Stimulated activated CD4-positive, alpha-beta T cell treated with anti-CD3 and anti-CD28 coated beads, Interleukin-2, amount 100 ng/mL, for 4 hours (primary cell): ENCODE data around the gene SHC4.
"Not testable (repeated sequence)": the region's sequence is repeated elsewhere in the genome, so short reads cannot be mapped to it uniquely, and the experiment has no call there.

ENCODE experiments used
- DNase-seq: peaks from one replicate; pipeline ENCODE4 v3.0.0-alpha.2; 2020; ENCODE audit warnings: low read depth

SHC4 gene

DNA sequence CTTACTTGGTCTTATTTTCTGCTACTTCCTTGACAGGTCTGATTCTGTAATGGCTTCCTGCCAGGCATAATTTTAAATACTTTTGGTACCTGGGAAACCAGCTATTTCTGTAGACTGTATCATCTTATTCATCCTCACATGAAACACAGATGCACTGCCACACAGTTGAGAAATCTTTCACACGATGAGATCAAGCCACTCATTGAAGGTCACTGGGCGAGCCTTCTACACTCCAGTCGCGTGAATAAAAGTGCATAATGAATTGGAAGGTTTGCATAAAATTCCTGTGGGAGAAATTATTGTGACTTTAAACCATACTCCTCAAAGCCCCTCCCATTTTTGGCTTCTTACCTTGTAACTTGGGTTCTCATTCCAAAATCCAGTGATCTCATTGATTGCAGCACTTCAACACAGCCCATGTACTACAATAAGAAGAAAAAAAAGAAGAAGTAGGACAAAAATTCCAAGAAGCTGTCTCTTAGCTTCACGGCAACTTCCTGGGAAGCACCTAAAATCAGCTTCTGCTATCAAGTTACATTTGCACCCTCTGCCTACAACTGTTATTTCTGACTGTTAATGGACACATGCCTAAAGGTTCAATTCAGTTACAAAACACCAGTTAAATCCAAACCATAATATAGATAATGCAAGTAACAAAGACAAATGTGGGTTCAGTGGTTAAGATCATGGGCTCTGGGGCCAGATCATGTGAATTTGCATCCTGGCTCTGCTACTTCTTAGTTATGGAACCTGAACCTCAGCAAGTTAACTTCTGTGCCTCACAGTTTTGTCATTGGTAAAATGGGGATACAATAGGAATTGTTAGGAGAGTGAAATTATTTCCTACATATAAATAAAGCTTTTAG lies 39.0 kb downstream of the SHC4 start:
- DNase-seq = no peak

DNA sequence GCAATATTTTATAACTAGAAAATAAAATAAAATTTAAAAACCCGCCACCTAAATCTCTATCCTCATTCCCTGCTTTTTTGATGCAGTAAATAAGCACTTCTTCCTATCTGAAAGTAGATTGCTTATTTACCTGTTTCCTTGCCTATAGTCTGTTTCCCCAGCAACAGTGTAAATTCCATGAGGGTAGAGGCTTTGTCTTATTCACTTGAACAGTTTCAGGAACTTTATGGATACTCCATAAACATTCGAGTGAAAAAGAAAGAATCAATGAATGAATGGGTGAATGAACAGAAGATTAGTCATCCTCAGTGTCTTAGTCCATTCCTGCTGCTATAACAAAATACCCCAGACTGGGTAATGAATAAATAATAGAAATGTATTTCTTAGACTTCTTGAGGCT lies 41.7 kb downstream of the SHC4 start:
- DNase-seq = no peak

DNA sequence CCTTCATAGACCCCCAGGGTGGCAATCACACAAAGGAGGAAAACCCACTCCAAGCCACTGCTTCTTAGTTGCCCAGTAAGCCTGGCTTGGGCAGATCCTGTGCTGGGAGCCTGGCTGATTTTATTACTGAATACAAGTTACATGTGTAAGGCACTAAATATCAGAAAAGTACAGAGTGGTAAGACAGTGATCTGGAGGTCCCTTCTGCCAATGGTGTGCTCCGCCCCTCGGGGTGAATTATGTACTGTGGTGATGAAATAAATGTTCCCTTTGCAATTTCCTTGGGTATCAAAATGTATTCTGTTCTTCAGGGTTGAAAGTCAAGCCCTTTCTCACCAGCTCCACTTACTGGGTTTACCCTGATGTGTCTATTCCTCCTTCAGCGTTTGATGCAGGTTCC lies 47.0 kb downstream of the SHC4 start:
- DNase-seq = no peak

DNA sequence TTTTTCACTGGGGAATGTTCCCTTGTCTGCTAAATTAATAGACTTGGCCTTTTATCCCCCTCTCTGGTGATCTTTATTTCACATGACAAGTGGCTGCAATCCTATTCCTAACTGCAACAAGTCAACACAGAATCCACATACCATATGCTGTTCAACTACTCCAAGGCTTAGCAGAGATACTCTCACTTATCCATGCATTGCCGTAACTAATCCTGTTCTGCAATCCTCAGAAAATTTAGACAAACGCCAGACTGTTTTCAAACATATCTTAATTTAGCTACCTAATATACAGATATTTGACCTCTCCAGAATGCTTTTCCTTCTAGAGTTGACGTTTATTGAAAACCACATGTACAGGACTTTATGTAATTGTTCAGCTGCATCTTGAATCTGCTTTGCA lies 47.9 kb downstream of the SHC4 start:
- no peak for DNase-seq

DNA sequence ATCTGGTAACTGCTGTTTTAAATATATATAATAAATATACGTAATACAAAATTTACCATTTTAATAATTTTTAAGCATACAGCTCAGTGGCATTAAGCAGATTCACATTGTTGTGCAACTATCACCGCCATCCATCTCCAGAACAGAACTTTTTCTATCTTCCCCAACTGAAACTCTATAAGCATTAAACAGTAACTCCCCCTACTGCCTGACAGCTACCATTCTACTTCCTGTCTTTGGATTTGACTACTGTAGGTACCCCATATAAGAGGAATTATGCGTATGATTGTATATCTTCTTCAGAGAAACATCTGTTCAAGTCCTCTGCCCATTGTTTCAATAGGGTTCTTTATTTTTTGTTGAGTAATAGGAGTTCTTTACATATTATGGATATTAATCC lies 49.0 kb downstream of the SHC4 start:
- no peak for DNase-seq

DNA sequence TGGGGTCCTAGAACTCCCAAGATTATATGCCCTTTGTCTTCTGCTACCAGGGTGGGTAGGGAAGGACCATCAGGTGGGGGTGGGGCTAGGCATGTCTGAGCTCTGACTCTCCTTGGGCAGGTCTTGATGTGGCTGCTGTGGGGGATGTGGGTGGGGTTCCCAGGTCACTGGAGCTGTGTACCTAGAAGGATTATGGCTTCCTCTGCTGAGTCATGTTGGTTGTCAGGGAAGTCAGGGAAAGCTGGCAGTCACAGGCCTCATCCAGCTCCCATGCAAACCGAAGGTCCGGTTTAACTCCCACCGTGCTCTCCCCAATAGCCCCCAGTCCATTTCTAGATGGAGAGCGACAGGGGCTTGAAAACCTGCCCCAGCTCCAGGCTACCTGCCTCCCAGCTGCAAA lies 50.6 kb downstream of the SHC4 start:
- no peak for DNase-seq

DNA sequence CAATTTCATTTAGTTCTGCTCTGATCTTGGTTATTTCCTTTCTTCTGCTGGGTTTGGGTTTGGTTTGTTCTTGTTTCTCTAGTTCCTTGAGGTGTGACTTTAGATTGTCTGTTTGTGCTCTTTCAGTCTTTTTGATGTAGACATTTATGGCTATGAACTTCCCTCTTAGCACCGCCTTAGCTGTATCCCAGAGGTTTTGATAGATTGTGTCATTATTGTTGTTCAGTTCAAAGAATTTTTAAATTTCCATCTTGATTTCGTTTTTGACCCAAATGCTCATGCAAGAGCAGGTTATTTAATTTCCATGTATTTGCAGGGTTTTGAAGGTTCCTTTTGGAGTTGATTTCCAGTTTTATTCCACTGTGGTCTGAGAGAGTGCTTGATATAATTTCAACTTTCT lies 53.2 kb downstream of the SHC4 start:
- DNase-seq = not testable (repeated sequence)

DNA sequence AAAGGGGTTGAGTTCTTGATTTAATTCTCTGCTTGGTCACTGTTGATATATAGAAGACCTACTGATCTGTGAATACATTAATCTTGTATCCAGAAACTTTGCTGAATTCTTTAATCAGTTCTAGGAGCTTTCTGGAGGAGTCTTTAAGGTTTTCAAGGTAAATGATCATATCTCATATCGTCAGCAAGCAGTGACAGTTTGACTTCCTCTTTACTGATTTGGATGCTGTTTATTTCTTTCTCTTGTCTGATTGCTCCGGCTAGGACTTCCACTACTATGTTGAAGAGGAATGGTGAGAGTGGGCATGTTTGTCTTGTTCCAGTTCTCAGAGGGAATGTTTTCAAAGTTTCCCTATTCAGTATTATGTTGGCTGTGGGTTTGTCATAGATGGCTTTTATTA lies 54.4 kb downstream of the SHC4 start:
- DNase-seq = not testable (repeated sequence)

DNA sequence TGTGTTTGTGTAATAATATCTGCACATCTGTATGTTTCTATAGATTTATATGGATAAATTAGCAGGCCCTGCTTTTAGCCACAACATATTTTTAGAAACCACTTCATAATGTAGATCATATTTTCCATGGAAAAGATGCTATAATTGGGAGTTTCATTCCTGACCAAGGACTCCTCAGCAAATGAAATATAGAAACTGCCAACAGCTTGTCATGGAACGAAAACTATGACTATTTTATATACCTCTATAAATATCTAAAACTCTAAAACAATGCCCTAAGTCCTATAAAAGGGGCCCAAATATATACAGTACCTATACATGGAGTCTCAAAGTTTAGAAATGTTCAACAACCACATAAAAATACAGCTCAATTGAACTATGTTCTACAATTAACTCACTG lies 57.9 kb downstream of the SHC4 start:
- no peak for DNase-seq

DNA sequence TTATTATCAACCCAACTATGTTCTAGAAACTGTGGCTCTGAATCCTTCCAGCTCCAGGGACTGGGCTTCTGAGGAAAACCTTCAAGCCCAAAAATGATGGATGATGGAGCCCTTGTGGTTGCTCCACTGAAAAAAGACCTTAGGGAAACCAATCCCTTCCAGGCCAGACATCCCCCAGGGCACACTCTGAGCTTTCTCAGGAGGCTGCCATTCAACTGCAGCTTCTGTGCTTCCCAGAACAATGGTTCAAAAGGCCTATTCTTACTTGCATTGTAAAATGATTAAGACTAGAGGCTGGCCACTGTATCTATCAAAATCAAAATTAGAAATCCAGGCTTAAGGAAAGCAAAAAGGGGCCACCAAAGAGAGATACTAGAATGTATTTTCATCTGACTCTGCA lies 58.5 kb downstream of the SHC4 start:
- DNase-seq = no peak

DNA sequence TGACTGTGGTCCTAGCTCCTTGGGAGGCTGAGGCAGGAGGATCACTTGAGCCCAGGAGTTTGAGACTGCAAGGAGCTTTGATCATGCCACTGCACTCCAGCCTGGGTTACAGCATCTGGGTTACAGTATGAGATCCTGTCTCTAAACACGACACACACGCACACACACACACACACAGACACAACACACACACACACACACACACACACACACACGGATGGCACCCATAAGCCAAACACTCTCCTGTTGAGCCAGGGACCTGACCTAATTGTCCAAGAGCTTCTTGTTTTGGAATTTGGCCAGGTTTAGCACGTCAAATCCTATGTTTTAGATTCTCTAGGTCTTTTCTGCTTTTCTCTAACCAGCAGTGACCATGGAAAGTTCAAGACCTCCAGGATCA lies 59.0 kb downstream of the SHC4 start:
- DNase-seq = no peak

DNA sequence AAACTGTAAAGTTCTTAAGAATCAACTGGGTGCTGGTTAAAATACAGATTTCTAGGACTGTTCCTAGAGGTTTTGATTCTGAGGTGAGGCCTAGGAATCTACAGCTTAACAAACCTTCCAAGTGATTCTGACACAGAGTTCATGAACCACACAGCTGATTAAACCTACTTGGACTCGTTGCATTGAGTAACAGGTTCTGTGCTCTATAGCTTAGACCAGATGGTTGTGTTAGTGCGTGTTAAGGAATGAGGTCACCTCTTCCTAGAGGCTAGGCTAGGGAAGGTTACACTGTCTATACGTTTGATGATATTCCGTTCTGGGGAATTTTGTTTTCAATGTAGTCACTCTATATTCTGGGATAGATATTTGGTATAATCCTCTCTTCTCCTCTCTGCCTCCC lies 63.9 kb downstream of the SHC4 start:
- DNase-seq = no peak

DNA sequence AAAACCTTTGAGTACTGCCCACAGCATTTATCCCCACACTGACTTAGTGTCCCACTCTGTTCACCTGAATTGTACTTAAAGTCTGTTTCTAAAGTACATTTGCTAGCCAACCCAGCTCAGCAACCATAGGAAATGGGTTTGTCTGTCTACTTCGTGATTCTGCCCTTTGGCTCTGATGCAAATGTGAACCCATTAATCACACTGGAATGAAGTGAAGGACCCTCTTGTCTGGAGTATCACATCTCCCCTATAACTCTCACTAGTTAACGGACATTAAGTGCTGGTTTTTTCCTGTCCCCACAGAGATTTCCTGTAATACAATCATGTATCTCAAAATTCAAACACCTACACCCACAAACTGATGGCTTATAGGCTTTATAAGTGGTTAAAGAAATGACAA lies 65.3 kb downstream of the SHC4 start:
- DNase-seq = no peak

DNA sequence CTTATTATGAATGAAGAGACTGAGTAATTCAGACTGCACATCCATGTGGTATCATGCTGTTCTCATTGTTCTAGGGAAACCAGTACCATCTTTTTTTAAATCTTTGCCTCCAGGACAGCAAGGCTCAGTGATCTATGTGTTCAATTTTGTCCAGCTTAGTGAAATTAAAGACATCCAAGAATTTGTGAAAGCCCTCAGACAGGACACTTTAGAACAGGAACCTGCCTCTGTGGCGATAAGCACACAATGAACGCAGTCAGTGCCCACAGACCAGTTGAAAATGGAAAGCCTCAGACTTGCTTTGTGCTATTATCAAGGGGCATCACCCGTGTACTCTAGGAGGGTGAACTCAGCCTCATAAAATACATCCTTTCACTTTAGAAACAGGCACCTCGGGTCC lies 65.7 kb downstream of the SHC4 start:
- DNase-seq = no peak

DNA sequence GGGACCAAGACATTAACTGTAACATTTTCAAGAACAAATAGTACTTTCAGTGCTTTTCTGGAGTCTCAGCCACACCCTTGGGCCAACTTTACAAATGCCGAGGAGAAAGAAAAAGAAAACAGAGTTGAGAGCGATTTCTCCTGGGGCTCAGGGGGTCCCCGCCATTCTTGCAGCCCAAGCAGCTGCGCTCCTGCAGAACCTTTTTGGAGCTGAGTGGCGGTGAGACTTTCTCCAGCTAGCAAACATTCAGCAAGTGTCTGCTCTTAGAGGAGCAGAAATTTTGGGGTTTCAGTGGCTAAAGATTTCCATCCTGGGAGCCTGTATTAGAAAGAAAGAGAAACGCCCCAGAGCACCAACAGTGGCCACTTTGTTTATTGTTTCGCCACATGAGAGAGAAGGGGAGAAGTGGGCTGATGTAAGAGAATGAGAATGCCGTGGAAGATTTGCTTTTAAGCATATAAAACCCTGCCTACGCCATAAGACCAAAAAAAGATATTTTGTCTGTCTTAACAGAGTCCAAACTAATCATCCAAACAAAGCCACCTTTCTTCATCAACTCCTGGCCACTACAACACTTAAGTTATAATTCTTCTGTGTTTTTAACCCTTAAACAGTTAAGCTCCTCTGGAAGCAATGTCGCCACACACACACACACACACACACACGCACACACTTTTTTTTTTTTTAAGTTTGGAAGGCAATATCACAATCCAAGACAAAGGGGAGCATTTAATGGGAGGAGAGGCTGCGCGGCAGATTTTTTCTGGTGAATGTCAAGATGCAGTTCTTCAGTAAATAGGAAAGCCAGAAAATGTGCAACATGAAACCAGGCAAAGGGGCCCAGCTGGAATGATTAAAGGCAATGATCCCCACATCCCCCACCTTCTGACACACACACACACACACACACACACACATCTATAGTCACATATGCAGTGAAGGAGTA lies 66.6 kb downstream of the SHC4 start:
- DNase-seq = no peak

DNA sequence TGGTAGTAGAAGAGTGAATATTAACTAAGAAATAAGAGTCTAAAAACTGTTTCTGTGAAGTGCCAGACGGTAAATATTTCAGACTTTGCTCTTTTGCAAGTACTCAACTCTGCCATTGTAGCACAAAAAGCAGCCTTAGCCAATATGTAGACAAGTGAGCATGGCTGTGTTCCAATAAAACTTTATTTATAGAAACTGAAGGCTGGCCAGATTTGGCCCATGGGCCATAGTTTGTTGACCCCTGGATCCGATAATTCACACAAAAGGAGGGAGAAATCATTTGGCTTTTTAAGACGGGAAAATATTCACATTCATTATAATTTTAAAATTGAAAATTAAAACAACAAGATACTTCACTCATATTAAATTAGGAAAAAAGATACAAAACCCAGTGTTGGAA lies 70.4 kb downstream of the SHC4 start:
- DNase-seq = no peak

DNA sequence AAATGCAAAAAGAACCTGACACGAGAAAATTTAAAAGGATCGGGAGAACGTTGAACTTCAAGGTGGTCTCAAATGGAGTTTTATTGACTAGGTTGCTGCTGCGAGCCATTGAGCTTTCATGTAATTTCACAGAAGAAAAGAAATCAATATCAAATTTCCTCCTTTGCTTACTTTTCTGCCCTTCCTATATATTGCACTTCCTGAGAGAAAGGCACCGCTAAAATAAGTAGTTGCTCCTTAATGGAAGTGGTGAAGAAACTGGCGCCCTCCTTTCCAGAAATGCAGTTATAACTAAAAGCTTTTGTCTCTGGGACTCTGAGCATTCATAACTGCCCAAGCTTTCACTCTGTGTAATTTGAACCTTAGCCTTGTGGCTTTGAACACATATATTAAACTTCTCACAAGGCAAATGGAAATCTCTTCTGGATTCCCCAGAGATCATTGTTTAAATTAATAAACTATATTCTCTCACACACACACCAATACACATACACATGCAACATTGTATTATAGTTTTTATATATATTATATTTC lies 72.4 kb downstream of the SHC4 start:
- no peak for DNase-seq

DNA sequence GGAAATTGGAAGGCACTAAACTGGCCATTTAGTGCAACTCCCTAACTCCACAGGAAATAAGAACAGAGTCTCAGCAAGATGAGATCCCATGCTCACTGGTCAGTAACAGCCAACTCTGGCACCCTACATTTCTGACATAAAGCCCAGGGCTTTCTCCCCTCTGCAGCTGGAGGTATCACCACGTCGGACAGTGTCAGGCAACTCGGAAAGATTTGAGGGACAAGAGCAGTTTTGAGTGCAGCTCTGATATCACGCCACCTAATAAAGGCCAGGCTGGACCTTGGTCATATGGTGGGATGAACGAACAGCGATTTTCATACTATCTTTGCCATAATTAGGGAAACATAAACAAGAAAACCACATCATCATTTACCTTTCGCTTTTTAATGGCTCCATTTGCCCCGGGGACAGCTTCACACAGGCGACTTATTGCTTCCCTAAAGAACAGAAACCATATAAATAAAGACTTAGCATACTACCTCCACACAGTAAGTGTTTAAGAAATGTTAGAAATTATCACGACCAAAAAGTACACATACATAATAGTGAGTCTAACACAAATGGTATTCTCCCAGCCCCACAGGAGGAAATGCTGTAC lies 73.2 kb downstream of the SHC4 start:
- no peak for DNase-seq

DNA sequence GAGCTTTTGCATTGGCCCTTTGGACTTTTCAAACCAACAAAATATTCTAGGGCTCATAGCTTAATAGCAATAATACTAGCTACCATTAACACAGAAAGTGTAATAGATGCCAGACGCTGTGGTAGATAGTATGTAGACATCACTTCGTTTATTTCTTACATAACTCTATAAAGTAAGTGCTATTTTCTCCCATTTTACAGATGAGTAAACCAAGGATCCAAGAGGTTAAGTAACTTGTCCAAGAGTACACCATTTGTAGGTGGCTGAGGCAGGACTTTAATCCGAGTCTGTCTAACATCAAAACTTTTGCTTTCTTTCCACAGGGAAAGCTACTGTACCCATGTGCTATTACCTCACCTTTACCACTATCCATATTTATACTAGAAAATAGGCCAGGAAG lies 73.8 kb downstream of the SHC4 start:
- no peak for DNase-seq

DNA sequence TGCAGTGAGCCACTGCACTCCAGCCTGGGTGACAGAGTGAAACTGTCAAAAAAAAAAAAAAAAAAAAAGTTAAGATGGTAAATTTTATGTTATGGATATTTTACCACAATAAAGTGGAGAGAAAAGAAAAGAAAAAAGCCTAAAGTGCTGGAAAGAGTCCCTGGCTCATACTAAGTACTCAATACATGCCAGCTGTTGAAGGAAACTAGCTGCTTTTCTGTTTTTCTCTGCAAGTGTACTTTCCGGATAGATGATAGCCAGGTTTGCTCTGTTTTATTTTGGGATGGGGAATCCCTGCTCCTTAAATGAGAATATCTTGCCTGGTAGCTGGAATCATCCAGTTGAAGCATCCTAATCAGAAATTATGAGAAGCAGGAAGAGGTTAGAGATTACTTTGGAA lies 74.9 kb downstream of the SHC4 start:
- no peak for DNase-seq

DNA sequence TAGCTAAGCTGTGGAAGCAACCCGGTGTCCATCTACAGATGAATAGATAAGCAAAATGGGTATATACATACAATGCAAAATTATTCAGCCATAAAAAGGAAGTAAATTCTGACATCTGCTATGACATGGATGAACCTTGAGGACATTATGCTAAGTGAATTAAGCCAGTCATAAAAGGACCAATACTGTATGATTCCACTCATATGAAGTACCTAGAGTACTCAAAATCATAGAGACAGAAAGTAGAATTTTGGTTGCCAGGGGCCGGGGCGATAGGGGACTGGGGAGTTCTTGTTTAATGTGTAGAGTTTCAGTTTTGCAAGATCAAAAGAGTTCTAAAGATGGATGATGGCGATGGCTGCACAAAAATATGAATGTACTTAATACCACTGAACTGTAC lies 75.5 kb downstream of the SHC4 start:
- no peak for DNase-seq

DNA sequence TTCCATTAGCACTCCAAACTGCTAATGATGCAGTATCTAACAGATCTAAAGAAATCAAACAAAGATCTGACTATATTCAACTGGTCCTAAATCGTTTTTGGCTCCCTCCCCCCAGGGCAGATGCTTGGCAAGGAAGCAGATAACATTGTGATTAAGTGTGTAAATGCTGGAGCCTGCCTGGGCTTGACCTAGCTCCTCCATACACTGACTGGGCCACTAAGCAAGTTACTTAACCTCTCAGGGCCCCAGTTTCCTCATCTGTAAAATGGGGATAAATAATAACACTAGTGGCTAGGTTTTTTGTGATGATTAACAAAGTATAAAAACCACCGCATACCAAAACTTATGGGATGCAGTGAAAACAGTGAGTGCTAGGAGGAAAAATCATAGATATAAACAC lies 76.6 kb downstream of the SHC4 start:
- no peak for DNase-seq

DNA sequence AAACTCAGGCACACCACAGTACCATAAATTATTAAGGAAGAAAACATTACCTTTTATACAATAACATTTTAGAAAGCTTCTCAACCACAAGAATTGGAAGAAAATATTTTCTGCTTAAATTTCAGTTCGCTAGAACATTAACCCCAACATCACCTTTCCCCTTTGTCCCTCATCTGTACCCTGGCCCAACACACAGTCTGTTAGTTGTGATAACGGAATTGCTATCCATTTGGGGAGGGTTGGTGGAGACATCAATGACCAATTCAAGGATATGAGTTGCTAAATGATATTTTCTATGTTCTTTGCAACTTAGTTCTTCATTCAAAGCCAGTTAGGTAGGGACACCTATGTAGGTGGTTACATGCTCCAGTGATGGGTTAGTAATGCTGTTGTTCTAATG lies 80.0 kb downstream of the SHC4 start:
- no peak for DNase-seq
